Measurements from ENCODE around the gene UFD1.

The UFD1 gene

DNA sequence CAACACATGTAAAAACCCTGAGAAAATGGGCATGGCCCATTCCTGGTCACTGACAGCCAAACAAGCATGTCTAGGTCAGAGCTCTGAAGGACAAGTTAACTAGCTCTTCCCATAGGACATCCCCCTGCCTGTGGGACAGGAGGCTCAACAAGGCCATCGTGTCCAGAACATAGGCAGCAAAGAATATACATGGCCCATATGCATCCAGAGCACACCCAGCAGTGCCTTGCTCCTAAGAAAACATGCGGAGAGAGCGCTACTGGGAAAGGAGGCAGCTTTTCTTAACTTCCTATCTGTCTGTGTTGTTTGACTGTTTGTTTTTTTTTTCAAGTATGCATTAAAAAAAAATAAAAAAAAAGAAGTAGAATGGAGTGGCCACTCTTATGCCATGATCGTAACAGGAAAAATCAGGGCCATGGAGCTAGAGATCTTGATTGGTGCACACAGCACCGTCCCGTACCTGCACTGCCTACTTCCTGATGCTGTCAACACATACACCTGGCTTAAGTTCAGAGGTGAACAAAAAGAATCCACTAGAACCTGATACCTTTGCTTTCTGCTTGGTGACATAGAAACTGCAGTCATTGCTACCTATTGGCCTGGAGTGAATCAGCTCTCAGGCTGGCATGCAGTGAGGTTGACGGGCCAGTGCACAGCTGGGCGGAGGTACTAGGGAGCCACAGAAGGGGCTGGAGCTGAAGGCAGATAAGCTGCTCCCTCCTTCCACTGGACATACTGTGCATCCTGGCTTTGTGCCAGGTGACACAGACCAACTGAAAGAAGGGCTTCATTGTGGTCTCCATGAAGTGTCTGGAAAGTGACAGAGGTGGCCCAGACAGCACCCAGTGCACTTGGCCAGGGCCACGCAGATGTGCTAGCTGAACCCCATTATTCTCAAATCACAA is 11.9 kb downstream of the UFD1 start:
- no peak for DNase-seq

DNA sequence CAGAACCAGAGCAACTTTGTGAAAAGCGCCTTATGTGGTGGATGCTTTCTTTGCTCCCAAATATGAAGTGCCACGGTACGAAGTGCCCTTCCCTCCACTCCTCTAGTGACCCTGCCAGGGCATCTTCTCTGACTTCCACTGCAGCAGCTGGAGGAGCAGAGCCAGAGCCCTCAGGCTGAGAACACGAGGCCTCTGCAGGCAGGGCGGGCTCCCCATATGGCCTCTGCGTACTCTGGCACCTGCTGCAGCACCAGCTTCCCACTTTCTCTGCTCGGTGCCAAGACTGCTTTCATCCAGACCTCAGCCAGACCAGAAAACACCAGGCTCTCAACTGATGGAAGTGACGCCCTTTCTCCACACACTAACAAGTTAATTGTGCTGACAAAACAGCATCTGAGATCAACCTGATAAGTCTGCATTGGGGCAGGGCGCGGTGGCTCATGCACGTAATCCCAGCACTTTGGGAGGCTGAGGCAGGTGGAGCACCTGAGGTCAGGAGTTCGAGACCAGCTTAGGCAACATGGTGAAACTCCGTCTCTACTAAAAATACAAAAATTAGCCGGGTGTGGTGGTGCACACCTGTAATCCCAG is 12.8 kb downstream of the UFD1 start:
- no peak for DNase-seq

DNA sequence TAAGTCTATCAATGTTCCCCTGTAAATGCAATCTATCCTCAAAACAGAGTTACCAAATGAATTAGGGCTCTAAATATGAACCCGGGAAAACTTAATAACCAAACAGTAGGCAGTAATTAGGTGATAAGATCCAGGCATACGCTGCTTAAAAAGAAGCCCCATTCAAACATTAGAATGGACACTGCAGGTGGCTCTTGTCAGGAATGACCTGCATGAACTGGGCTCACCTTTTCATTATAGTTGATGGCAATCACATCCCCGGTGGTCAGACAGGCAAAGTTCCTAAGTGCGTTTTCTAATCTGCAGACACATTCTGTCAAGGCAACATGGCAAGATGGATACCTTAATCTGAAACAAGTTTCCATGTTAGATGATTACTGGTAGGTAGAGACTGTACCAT is 14.0 kb downstream of the UFD1 start:
- DNase-seq, result no peak

DNA sequence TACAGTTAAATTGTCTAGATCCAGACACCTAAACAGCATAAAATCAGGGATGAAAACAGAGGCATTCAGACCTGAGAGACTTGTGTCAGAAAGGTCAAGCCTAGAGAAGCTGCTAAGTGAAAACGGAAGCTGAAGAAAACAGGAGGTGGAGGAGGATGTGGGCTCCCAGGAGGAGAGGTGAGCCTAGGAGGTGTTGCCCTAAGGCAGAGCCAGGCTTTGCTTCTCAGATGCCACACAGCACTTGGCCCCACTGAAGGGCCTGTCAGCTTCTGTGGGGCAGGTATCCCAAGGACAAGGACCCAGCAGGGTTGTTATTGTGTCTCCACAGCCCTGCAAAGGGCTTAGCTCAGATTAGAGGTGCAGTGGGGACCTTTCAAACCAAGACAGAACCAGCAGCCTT is 14.4 kb downstream of the UFD1 start:
- DNase-seq, result no peak

DNA sequence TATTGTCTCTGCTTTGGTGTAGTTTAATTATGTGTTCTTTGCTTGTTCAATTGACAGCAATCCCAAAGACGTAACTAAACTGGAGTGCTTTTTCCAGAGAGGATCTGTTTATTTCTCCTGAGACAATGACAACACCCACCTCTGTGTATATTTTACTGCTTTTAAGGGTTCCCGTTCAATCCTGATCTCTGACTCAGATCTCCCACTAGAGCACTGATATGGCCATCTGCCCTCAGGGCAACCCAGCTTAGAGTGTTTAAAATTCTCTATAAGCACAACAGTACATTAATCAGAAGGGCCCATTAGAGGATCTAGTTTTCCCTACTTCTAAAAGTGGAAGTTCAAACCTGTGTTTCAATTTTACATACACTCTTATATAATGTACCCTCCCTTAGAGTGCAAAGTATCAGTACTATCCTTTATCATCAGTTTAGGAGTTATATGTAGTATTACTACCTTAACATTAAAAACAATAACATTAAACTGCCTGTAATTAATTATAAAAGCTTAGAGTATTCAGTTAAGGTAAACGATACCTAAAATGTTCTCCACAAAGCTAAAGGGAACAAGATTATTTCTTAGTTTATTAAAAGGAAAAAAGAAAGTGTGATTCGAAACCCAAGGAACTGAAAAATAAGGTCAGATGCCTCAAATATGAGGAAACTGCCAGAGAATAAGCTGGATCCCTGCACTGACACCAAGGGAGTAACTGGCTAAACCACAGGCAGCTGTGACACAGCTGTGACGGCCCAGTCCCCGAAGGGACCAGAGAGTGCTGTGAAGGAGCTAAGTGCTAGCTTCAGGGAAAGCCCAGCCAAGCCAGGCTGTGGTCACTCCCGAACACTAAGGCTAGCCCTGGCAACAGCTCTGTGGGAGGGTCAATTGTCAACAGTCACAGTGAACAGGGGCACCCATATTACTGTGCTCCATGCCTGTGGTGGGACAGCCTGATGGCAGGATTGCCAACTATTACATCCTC is 15.2 kb downstream of the UFD1 start:
- DNase-seq, result no peak

DNA sequence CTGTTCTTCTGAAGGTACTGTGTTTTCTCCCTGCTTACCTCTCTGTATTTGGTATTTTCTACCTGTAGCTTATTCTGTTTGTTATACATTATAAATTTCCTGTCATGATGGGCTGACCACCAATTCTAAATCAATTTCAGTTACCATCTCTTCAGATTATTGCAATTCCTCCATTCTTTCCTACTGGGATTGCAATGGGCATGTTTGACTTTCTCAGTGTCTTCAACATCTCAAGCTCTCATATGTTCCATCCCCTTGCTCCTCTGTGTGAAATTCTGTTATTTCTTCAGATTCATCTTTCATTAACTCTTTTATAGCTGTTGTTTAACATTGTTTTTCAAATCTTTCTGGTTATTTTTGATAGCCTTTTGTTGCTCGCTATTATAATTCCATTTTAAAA is 16.0 kb downstream of the UFD1 start:
- no peak for DNase-seq

DNA sequence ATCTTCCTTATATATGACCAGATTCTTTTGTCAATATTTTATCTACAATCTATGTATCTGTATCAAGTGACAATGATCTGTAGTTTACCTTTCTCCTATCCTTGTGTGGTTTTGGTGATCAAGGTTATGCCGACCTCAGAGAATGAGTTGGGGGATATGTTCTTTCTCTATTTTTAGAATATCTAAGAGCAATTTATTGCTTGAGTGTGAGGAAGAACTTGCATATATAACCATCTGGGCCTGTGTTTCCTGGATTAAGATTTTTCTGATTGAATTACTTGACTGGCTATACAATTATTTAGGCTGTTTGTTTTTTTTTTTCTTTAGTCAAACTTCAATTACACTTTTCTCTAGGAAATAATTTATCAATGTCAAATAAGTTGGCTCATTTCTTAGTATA is 17.5 kb downstream of the UFD1 start:
- DNase-seq, result no peak

DNA sequence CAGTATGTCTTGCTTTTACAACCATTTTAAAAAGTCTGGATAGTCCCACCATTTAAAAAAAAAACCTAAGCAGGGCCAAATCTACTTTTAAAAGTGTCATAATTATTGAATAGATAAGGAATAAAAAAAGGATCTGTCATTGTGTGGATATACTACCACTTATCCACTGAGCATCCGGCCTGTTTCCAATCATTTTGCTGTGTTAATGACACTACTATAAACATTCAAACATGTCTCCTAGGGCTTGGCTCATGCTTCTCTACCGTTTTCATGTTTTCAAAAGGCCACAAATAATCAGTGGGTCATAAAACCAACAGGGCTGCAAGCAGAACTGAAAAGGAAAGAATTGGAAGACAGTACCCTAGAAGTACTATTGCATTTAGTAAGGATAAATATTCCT is 19.0 kb downstream of the UFD1 start:
- no peak for DNase-seq

DNA sequence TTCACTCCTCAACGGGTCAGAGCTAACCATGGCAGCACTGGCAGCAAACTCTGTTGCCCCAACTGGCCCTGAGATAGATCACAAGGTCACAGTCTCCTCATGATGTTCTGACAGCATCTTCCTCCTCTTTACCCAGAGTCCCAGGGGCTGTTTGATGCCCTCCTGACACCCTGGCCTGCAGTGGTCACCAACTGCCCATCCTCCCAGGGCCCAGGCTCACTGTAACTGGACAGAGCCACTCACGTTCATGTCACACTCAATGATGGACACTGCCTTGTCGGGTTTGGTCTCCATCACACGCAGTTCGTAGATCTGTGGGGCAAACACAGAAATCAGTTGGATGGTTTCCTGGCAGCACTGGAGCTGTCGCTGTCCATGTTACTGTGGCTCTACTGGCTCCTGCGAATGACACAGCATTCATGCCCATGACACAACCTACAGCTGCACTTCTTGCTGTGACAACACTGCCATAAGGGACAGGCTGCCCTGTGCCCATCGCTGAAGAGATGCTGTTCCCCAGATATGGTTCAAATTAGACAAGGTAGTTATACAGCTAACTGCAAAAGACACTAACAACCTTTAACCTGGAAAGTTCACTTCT is 21.1 kb downstream of the UFD1 start:
- no peak for DNase-seq

DNA sequence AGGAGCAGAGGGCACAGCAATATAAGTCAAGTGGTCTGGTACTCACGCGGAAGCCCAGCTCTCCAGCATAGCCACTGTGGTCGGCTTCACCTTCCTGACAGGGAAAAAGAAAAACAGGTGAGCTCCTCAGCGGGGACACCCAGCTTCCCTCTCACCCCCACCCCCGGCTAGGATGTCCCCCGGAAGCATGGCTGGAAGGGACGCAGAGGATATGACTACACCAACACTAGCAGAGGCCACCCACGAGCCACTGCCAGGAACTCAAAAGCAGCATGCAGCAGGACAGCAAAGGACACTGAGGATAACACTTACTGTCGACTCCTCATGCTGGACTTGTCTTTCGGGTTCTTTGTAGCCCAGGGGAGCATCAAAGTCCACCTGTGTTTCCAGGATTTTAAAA is 22.5 kb downstream of the UFD1 start:
- no peak for DNase-seq

DNA sequence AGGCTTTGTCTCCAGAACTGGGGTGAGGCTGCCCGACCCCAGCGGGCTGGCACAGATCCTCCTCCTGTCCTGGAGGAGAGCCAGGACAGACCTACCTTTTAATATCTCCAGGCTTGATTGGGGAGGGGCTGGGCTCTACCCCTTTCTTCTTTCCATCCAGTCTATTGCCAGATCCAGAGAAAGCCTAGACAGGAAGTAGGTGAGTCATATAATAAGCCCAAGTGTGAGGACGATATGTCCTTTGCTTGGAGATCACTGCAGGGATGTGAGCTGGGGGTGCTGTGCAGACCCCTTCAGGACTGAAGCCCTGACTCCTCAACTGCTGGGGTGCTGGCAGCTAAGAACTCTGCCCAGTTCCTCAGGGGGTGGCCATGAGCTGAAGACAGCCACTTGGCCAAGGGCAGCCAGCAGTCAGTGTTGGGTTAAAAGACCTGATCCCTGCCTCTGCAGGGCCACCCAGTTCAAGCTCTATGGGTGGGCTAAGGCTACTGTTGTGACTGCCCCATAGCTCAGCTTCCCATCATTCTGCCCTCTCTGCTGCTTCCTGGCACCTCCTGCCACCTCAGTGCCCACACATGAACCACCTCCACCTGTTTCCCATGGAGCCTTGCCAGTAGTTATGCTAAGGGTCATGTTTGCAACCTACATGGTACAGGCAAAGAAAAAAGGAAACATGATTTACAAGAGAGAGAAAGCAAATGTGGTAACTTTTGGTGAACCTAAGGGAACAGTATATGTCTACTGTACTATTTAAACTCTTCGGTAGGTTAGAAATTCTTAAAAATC is 23.2 kb downstream of the UFD1 start:
- DNase-seq, result no peak

DNA sequence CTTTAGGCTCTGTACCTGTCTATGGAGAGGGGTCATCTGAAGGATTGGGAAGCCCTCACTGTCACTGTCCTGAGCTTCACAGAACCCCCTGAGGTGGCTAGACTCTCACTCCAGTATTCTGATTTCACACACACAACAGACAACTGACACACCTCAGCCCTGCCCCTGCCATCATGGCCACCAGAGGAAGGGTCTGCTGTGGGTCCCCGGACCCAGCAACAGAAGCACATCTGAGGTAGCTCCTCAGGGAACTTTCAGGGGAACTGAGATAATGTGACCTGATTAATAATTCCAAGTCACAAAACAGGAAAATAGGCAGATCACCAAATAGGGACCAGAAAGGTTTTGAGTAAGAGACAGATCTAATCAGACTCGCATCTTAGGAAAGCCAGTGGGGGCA is 24.0 kb downstream of the UFD1 start:
- no peak for DNase-seq

DNA sequence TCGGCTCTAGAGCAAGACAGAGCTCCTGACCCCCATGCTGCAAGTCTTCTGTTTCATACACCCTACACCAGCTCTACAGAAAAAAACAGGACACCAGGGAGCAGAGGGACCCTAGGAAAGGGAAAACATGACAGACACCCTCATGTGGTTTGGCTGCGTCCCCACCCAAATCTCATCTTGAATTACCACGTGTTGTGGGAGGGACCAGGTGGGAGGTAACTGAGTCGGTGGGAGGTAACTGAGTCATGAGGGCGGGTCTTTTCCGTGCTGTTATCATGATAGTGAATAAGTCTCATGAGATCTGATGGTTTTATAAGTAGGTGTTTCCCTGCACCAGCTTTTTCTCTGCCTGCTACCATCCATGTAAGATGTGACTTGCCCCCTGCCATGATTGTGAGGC is 24.8 kb downstream of the UFD1 start:
- DNase-seq, result no peak

DNA sequence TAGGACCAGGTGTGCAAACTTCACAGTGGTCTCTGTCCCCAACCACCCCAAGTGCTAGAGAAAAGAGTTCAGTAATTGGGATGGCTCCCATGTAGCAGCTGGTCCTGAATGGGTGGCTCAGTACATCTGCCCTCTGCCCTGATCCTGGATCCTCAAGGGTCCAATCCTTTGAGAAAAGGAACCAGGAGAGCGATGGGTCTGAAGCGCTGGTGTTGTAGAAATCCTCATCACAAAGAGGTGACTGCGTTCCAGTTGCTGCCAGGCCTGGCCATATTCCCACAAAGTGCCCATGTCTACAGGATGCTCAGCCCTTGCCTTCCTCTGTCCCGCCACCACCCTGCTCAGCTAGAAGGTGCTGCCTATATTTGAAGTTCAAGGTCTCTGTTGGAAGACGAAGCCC is 25.3 kb downstream of the UFD1 start:
- DNase-seq, result no peak

DNA sequence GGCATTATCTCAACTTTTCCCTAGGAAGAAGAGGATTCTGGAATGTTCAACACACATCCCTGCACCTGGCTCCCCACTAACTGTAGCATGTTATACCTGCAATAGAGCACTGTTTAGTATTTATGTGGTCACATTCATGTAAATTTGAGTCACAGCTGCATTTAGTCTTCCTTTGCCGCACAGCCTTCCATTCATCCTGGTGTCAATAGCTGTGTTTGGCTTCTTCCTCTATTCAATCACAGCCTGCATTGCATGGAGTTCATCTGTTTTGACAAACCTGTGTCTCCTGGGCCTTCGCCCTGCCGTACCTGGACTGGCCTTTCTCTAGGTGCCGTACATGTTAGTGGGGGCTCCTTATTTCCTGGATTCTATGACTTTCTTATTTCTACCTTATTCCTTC is 27.4 kb downstream of the UFD1 start:
- no peak for DNase-seq

DNA sequence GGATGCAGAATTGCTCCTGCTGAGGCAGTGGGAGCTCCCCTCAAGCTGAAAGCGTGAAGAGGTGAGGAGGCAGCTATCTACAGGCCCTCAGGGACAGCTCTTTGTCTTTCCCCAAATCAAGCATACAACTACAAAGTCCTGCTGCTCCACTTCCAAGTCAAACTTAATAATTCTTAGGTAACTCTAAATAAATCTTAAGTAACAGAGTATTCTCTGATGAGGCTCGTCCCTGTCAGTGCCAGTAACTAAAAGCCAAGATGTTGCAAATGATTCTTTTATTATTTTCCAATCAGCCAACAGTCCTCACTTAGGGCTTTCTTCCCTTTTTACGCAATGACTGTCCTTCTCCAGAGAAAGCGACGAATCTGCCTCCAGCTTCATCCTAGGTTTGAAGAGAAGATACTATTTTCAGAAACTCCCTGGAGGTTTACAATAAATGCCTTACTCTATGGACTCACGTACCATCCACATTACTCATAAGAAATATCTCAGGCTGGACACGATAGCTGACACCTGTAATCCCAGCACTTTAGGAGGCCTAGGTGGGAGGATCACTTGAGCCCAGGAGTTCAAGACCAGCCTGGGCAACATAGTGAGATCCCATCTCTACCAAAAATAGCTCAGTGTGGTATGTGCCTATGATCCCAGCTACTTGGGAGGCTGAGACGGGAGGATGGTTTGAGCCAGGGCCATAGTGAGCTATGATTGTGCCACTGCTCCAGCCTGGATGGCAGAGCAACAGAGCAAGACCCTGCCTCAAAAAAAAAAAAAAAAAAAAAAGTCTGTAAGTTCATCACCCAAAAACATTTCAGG is 28.4 kb downstream of the UFD1 start:
- DNase-seq, result no peak

DNA sequence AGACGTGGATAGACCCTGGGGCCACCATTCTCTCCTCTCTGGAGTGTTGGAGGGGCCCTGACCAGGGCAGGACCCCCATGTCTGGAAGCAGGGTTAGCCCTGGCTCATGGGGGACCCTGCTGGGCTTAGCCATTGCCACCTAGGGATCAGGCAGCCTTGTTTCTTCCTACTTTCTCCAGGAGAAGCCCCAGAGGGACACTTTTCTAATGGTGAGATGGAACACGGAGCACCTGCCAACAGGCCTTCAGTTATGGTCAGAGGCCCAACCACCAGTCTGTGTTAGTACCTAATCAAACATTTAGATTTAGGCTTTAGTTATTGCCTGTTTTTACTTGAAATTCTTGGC is 29.6 kb downstream of the UFD1 start:
- DNase-seq, result no peak

DNA sequence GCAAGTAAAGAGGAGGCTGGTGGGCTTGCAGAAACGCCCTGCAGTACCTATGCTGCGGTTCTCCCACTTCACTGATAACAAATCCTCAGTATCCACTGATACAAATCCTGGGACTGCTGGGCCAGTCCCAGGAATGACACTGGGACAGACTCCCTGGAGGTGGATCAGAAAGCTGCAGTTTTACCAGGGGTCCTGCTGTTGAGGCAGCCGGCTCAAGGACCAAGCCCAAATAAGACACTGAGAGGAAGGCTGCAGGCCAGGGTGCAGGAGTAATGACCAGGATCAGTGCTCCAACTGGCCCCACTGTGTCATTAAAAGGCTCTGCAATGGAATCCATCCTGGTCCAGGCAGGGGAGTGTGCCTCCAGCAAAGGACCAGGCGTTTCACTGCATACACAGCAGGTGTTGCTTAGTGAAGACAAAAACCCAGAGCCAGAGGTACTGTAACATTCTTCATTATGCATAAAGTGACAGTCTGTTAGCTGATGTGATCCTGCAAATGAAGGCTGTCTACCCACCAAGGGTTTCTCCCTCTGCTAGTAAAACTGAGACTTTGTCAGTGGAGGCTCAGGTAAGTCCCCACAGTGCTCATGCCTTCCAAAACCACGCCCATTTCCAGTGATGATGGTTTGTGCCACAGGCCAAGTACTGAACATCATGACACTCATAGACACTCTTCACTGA is 30.1 kb downstream of the UFD1 start:
- DNase-seq, result no peak

DNA sequence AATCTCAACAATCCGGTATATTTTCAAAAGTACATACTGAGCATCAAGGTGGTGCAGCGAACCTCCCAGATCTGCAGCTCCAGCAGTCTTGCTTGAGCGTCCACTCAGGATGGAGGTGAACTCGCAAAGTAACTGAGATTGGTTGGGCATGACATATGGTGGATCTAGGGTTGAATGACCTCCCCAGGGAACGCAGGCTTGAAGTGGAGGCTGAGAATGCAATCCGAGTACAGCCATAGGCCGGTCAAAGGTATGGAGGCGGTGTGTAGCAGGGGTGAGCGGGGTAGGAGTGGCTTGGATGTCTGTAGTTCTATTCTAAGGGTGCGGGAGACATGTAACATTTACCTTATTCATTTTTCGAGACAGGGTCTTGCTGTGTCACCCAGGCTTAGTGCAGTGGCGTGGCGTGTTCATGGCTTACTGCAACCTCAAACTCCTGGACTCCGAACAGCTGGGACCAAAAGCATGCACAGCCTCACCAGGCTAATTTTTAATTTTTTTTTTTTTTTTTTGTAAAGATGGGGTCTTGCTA is 30.9 kb downstream of the UFD1 start:
- DNase-seq, result peak; percentile 39

DNA sequence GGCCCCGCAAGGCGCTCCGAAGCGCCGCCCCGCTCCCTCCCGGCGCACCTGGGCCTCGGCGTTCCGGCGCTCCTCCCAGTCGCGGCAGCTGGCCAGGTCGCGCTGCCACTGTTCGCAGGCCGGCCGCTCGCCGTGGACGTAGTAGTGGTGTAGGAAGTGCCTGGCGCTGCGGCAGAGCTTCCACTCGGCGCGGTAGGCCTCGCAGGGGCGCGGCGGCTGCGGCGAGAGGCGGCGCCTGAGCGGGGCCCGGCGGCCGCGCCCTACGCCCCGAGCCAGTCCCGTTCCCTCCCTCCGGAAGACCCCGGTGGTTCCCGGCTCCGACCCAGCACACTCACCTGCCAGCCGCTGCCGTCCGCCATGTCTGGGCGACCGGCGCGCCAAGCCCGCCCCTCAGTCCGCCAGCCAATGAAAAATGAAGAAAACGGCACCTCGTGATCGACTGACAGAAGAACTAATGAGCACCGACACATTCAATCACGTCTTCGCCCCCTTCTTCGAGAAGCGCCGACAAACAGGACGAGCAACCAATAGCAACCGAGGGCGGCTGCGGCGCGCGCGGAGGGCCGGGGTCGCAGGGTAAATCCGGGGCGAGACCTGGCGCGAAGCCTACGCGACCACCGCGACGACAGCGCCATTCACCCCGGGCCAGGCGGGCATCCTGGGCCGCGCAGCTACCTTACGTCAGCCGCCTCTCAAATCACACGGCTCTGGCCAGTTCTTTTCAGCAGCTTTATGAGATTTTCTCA is 31.5 kb downstream of the UFD1 start, which contains the start of gene C22orf39:
TSS of gene C22orf39 (minus strand) at position 382 of the 746 bp plus-strand sequence. CDS start at position 359, 23 bp downstream.
- peak; percentile 96 for DNase-seq

Measured in hematopoietic multipotent progenitor cell treated with erythropoietin and hydrocortisone succinate and interleukin-3 and kit ligand, for 4 days (in vitro differentiated cells).